ENCODE results near the gene TULP4.

Gene TULP4

DNA sequence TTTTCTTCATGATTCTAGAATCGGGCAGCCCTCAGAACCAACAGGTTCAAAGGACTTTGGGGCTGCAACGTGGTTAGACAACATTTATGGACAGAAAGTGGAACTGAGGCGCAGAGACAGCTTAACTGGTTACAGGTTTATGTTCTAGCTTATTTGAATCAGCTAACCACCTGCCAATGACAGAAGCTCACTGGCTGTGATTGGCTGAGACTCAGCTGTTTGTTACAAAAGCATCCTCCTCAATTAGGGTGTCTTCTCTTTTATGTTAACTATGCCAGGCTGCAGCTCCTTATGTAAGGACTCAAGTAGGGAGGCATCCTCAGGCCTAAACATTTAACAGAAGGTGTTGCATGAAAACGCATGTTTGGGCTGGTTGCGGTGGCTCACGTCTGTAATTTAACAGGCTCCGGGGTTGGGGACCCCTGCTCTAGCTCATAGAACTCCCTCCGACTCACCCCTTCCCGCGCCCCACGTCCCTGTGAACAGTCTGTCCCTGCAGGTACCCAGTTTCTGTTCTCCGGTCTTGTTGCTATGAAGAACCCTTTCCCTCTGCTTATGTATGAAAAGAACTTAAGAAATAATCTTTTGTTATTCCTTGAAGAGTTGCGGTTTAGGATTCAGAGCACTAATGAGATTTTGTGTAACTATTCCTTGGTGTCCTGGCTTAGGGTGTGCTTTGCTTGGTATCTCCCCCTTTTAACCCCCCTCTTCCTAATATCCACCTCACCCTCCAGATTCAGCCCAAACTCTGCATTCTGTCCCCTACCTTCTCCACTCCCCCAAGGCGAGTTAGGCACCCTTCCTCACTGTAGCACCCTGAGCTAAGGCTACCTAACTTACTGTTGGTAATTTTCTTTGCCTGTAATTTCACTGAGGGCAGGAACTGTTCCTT is 246.4 kb downstream of the TULP4 start:
- DNase-seq (ENCODE audit: low spot score): no peak

GRCh38 chr6:158559338-158559894 is 247.2 kb downstream of the TULP4 start:
- no peak for DNase-seq (ENCODE audit: low spot score)

- peak; percentile 80 for DNase-seq (ENCODE audit: low spot score)
These were observed 247.9 kb downstream of the TULP4 start, which contains the start of gene TMEM181 for GRCh38 chr6:158559895-158560835. TSS of gene TMEM181 (plus strand) at chr6:158560091. CDS start at chr6:158560225, 134 bp downstream.

DNA sequence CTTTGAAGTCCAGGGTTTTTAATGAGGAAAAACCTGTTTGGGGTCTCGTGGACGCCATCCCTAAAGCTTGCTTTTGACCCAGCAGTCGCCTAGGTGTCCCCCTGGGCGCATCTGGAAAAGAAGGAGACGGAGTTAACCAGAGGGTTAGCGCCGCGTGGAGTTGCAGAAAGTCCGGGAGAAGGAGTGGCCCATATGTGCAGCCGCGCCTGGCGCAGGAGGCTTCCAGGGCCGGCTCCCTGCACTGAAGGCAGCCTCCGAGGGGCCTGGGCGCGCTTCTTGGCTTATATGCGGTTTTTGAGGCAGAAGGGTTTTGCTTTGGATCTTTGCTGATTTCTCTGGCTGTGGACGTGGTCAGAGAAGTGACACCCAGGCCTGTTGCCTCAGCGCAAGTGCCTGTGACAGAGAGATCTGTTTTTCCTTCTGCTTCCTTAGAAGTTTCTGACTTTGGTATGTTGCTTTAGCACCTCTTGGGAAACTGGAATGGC is 248.6 kb downstream of the TULP4 start:
- no peak for DNase-seq (ENCODE audit: low spot score)
